H1 (cell line): ENCODE measurements around the gene ZSWIM2. TPM values are rescaled to one million over a fixed set of nuclear protein-coding genes. Genes with fewer than 3 reads are reported as not detected.

Experiments used
- polyA plus RNA-seq, 7 experiments: library from polyadenylated mRNA; depleted of rRNA in 3 of 7; stranded (reverse) in 5 of 7; unstranded in 2 of 7; fragments of >200 nt in 5 of 7; fragments of 200-250 nt in 2 of 7; gene quantifications; 1 replicate in 5 of 7; 2 replicates in 1 of 7; 4 replicates in 1 of 7; pipeline versions ENCODE4 v1.2.1 to v1.2.3, GENCODE V29; 2011 to 2013; ENCODE audit warnings: missing spikeins in 2 of 7, mixed read lengths in 2 of 7
- total RNA-seq: library from RNA; stranded (reverse); fragmentation: NEBNext Ultra II Directional; extraction: Animal tissue kit (Norgen Biotek cat#: 25700); gene quantifications from 2 replicates; pipeline ENCODE4 v1.2.1, GENCODE V29; 2021
- TF ChIP-seq, protein P1 (sequence below): fragments of 300-600 bp; sonication (generic); IDR thresholded peaks from 2 replicates; pipeline ENCODE4 v1.7.1; 2012; ENCODE audit warnings: low read length, moderate library complexity, mild to moderate bottlenecking, inconsistent platforms; ENCODE audit not compliant: insufficient replicate concordance

ZSWIM2 gene
- total and polyA plus RNA-seq, 2 of the 8 experiments (the other 6 are each of a cell fraction or from before 2014, with no cell fraction given) = not detected

DNA sequence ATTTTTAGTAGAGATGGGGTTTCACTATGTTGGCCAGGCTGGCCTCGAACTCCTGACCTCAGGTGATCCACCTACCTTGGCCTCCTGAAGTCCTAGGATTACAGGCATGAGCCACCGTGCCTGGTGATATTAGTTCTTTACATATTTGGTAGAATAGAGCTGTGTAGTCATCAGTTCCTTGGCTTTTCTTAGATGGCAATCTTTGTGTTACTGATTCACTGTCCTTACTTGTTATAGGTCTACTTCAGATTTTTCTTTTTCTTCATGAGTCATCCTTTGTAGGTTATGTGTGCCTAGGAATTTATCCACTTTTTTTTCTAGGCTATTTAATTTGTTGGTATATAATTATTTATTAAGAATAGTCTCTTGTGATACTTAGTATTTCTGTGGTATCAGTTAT lies 30.3 kb upstream of the ZSWIM2 start (continued):
- TF ChIP-seq, protein P1, sequence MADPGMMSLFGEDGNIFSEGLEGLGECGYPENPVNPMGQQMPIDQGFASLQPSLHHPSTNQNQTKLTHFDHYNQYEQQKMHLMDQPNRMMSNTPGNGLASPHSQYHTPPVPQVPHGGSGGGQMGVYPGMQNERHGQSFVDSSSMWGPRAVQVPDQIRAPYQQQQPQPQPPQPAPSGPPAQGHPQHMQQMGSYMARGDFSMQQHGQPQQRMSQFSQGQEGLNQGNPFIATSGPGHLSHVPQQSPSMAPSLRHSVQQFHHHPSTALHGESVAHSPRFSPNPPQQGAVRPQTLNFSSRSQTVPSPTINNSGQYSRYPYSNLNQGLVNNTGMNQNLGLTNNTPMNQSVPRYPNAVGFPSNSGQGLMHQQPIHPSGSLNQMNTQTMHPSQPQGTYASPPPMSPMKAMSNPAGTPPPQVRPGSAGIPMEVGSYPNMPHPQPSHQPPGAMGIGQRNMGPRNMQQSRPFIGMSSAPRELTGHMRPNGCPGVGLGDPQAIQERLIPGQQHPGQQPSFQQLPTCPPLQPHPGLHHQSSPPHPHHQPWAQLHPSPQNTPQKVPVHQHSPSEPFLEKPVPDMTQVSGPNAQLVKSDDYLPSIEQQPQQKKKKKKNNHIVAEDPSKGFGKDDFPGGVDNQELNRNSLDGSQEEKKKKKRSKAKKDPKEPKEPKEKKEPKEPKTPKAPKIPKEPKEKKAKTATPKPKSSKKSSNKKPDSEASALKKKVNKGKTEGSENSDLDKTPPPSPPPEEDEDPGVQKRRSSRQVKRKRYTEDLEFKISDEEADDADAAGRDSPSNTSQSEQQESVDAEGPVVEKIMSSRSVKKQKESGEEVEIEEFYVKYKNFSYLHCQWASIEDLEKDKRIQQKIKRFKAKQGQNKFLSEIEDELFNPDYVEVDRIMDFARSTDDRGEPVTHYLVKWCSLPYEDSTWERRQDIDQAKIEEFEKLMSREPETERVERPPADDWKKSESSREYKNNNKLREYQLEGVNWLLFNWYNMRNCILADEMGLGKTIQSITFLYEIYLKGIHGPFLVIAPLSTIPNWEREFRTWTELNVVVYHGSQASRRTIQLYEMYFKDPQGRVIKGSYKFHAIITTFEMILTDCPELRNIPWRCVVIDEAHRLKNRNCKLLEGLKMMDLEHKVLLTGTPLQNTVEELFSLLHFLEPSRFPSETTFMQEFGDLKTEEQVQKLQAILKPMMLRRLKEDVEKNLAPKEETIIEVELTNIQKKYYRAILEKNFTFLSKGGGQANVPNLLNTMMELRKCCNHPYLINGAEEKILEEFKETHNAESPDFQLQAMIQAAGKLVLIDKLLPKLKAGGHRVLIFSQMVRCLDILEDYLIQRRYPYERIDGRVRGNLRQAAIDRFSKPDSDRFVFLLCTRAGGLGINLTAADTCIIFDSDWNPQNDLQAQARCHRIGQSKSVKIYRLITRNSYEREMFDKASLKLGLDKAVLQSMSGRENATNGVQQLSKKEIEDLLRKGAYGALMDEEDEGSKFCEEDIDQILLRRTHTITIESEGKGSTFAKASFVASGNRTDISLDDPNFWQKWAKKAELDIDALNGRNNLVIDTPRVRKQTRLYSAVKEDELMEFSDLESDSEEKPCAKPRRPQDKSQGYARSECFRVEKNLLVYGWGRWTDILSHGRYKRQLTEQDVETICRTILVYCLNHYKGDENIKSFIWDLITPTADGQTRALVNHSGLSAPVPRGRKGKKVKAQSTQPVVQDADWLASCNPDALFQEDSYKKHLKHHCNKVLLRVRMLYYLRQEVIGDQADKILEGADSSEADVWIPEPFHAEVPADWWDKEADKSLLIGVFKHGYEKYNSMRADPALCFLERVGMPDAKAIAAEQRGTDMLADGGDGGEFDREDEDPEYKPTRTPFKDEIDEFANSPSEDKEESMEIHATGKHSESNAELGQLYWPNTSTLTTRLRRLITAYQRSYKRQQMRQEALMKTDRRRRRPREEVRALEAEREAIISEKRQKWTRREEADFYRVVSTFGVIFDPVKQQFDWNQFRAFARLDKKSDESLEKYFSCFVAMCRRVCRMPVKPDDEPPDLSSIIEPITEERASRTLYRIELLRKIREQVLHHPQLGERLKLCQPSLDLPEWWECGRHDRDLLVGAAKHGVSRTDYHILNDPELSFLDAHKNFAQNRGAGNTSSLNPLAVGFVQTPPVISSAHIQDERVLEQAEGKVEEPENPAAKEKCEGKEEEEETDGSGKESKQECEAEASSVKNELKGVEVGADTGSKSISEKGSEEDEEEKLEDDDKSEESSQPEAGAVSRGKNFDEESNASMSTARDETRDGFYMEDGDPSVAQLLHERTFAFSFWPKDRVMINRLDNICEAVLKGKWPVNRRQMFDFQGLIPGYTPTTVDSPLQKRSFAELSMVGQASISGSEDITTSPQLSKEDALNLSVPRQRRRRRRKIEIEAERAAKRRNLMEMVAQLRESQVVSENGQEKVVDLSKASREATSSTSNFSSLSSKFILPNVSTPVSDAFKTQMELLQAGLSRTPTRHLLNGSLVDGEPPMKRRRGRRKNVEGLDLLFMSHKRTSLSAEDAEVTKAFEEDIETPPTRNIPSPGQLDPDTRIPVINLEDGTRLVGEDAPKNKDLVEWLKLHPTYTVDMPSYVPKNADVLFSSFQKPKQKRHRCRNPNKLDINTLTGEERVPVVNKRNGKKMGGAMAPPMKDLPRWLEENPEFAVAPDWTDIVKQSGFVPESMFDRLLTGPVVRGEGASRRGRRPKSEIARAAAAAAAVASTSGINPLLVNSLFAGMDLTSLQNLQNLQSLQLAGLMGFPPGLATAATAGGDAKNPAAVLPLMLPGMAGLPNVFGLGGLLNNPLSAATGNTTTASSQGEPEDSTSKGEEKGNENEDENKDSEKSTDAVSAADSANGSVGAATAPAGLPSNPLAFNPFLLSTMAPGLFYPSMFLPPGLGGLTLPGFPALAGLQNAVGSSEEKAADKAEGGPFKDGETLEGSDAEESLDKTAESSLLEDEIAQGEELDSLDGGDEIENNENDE = no peak
